Heart left ventricle (tissue), 16 donors: Measurements from ENCODE around the gene CSH2. TPM values are rescaled to one million over a fixed set of nuclear protein-coding genes. Genes with fewer than 3 reads are reported as not detected.
"Not testable (repeated sequence)": the region's sequence is repeated elsewhere in the genome, so short reads cannot be mapped to it uniquely, and the experiment has no call there.

Source experiments
- ATAC-seq, 4 donors: fragments of 200-7000 bp; cut with Tn5 transposase; one replicate each; pipeline ENCODE4 v1.9.1; 2020 to 2022; ENCODE audit warnings: moderate library complexity in 4 of 4, mild to moderate bottlenecking in 3 of 4, moderate number of reproducible peaks in 1 of 4
- DNase-seq, 5 donors: peaks; one replicate each; pipeline ENCODE4 v3.0.0-alpha.2; 2020
- H3K27ac ChIP-seq, 12 donors: fragments of 200-600 bp; sonication (generic) in 4 of 12; one replicate each; pipeline versions ENCODE4 v1.5.0 to v1.8.0; 2016 to 2022; ENCODE audit warnings: mild to moderate bottlenecking in 2 of 12
- H3K27me3 ChIP-seq, 9 donors: fragments of 200-600 bp; sonication (generic) in 2 of 9; one replicate each; pipeline versions ENCODE4 v1.5.1 to v1.8.0; 2016 to 2022; ENCODE audit warnings: mild to moderate bottlenecking in 3 of 9
- H3K36me3 ChIP-seq, 9 donors: fragments of 200-600 bp; sonication (generic) in 2 of 9; one replicate each; pipeline versions ENCODE4 v1.5.0 to v1.8.0; 2018 to 2022; ENCODE audit warnings: mild to moderate bottlenecking in 2 of 9
- H3K4me1 ChIP-seq, 12 donors: fragments of 200-600 bp; sonication (generic) in 4 of 12; one replicate each; pipeline versions ENCODE4 v1.5.0 to v1.8.0; 2016 to 2022; ENCODE audit warnings: mild to moderate bottlenecking in 3 of 12
- H3K4me3 ChIP-seq, 12 donors: fragments of 200-600 bp; sonication (generic) in 4 of 12; one replicate each; pipeline versions ENCODE4 v1.5.0 to v1.8.0; 2017 to 2022; ENCODE audit warnings: mild to moderate bottlenecking in 9 of 12, moderate library complexity in 4 of 12
- H3K9me3 ChIP-seq, 12 donors: fragments of 200-600 bp; sonication (generic) in 4 of 12; one replicate each; pipeline versions ENCODE4 v1.5.0 to v1.8.0; 2016 to 2022; ENCODE audit warnings: mild to moderate bottlenecking in 1 of 12
- CTCF ChIP-seq, 12 donors: fragments of 200-600 bp; sonication (generic) in 4 of 12; IDR thresholded peaks; one replicate each; pipeline versions ENCODE4 v1.5.0 to v1.8.0; 2018 to 2022; ENCODE audit warnings: antibody characterized with exemption in 12 of 12, mild to moderate bottlenecking in 5 of 12
- POLR2A ChIP-seq, 2 donors: fragments of 450-650 bp; IDR thresholded peaks; one replicate each; pipeline ENCODE4 v1.6.1; 2017; ENCODE audit warnings: antibody characterized with exemption in 2 of 2, mild to moderate bottlenecking in 2 of 2, moderate library complexity in 2 of 2
- WGBS, 4 donors: extraction: QIAGEN DNeasy Blood & Tissue Kit in 2 of 4; methylation state at CpG; one replicate each; pipeline versions ENCODE4 v1.1.5 to v1.1.7; 2013 to 2018; 5-methylcytosine and 5-hydroxymethylcytosine counted together
- intact Hi-C, 10 donors: fragments of 100-400 bp; cut with DNase I; formaldehyde crosslinking; loops; one replicate each; pipeline versions ENCODE4 v1.11.1 to v1.14.2; 2022
- polyA plus RNA-seq, 2 donors: library from polyadenylated mRNA; stranded (reverse); fragments of 200-250 nt; gene quantifications; one replicate each; pipeline ENCODE4 v1.2.3, GENCODE V29; 2013
- total RNA-seq, 9 donors: library from RNA; depleted of rRNA in 2 of 9; stranded (reverse); fragments of >200 nt in 2 of 9; fragmentation: NEBNext Ultra II Directional in 3 of 9; extraction: Animal tissue kit (Norgen Biotek cat#: 25700) in 3 of 9; gene quantifications; one replicate each; pipeline versions ENCODE4 v1.1.0 to v1.2.4, GENCODE V29; 2016 to 2023
- donor health status: ischemic (EF 13 %, LVEDD 7.1; RV severe dilation, severe dysfunction).
- donor health status: healthy with polysubstance abuse.
- donor health status: DM: no; HTN: yes; CAD: no.
- donor health status: DM: no; HTN: no; CAD: no.
- donor health status: ischemic (EF 25% LVEDD 6.9; RV normal size, moderate dysfunction).
- donor health status: ischemic (EF 25% LVEDD 5.7; RV mildly dilated, moderate dysfunction).
- donor health status: healthy.
- donor health status: DM: yes; HTN: yes; CAD: no.
- donor health status: ischemic (EF 35%, LVEDD 5.7; RV mildly dilated, moderate dysfunction).
- donor health status: nonischemic (EF 11% LVEDD 7.7; RV severe dilation, severe dysfunction).
- donor health status: DM: yes; HTN: yes; CAD: no.
- donor health status: PGD.
- donor health status: ischemic (EF 29% LVEDD 5.4; RV normal size, mild dysfunction).
- donor health status: nonischemic (EF 23%, LVEDD 6.1; RV moderate dilation, normal function).

The CSH2 gene
- total and polyA plus RNA-seq, 11 donors: not detected

- H3K4me3 ChIP-seq, H3K4me1 ChIP-seq, DNase-seq, H3K9me3 ChIP-seq, H3K27me3 ChIP-seq, H3K27ac ChIP-seq, H3K36me3 ChIP-seq, intact Hi-C loops: not testable (repeated sequence)
- ATAC-seq: peak in 1 of 4 donors; percentile 38
- peak in 2 of 12 donors; percentile 7 to 9 for TF ChIP-seq CTCF (IDR thresholded peaks at IDR 0.05)
- WGBS, 4 donors: 41 to 60% (median 53%) methylated on average over 9 of the region's 9 CpGs
Measured at GRCh38 chr17:63869491-63870291, 3.8 kb downstream of the CSH2 start.

- H3K36me3 ChIP-seq, H3K4me3 ChIP-seq, H3K27me3 ChIP-seq, H3K27ac ChIP-seq, DNase-seq, H3K4me1 ChIP-seq, intact Hi-C loops, H3K9me3 ChIP-seq: not testable (repeated sequence)
- peak in 2 of 4 donors; percentile 42 to 58 for ATAC-seq
- 77 to 85% (median 80%) methylated on average over 7 of the region's 7 CpGs for WGBS, 4 donors
Measured at GRCh38 chr17:63866625-63867024, 6.9 kb downstream of the CSH2 start.

GRCh38 chr17:63859257-63859656, 14.2 kb downstream of the CSH2 start:
- Histone ChIP-seq H3K4me3 (no peak overlapping the region), H3K27me3 (no peaks in the 10 kb centered on the region), H3K9me3 (no peaks in the 10 kb centered on the region), H3K4me1 (no peaks in the 10 kb centered on the region), H3K36me3 (no peaks in the 10 kb centered on the region), H3K27ac (no peak overlapping the region)
- ATAC-seq (no peak), DNase-seq (no peak)
- WGBS, 4 donors: 86 to 100% (median 88%) methylated on average over 2 to 3 of the region's 3 CpGs
- intact Hi-C loops: no loop called here
- TF ChIP-seq POLR2A (IDR thresholded peaks at IDR 0.05) (no peak), CTCF (IDR thresholded peaks at IDR 0.05) (no peak)

- DNase-seq, intact Hi-C loops, H3K27ac ChIP-seq, ATAC-seq, H3K9me3 ChIP-seq, H3K27me3 ChIP-seq, H3K4me3 ChIP-seq, H3K4me1 ChIP-seq, H3K36me3 ChIP-seq: not testable (repeated sequence)
- WGBS, 4 donors: 91 to 93% (median 93%) methylated on average over 8 of the region's 8 CpGs
Measured at GRCh38 chr17:63856425-63856824, 17.1 kb downstream of the CSH2 start.

DNA sequence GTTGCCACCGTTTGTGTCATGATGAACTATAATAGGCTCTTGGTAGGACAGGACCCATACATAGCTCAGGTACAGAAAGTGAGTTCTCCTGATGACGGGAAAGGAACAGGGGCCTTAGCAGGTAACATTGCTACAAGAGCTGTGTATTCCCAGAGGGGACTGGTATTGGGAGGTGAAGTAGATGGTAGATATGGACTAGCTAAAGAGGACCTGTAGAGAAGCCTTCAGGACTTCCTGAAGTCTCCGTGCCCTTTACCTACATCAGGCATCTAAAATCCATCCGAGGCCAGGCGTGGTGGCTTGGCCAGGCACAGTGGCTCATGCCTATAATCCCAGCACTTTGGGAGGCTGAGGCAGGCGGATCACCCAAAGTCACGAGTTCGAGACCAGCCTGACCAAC, 18.3 kb downstream of the CSH2 start:
- Histone ChIP-seq H3K4me3 (no peak overlapping the region), H3K4me1 (no peaks in the 10 kb centered on the region), H3K27ac (no peak overlapping the region), H3K36me3 (no peaks in the 10 kb centered on the region), H3K9me3 (no peaks in the 10 kb centered on the region), H3K27me3 (no peaks in the 10 kb centered on the region)
- no peak for DNase-seq
- no peak for ATAC-seq
- intact Hi-C loops: no loop called here
- WGBS, 4 donors: 85 to 92% (median 90%) methylated on average over 5 to 8 of the region's 8 CpGs
- no peak for TF ChIP-seq CTCF (IDR thresholded peaks at IDR 0.05)
- TF ChIP-seq POLR2A (IDR thresholded peaks at IDR 0.05): no peak
